ENCODE results near the gene RAB27A.

Gene RAB27A

DNA sequence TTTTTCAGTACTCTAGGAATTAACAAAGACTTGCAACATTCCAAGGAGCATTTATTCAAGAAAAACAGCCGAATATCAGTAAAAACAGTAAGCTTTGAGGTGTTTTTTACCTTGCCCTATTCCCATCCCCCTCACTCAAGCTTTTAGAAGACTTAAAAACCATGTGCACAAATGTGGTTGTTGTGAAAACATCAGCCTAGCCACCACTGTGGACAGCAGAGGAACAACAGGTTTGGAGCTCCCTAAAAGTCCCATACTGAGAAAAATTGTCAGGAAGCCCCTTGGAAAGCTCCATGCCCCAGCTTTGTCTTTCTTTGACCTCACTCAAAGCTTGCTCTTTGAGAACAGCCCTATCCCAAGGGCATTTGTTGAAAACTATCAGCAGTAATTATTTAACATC is 58.2 kb downstream of the RAB27A start:
- peaks cover 0 to 21% of the 10 kb centered on the region in 2 experiments for H3K36me3 ChIP-seq (ENCODE audit: control insufficient read depth in 1 of 2, insufficient read depth in 2 of 2, low read depth in 1 of 2, low read length in 2 of 2)
- no peaks in the 10 kb centered on the region for H3K9me3 ChIP-seq (ENCODE audit: control insufficient read depth, low read length)
- no peak overlapping the region for H3K18ac ChIP-seq (ENCODE audit: low read depth in 1 of 2, low read length in 2 of 2)
- no peak overlapping the region for H2BK12ac ChIP-seq (ENCODE audit: low read length in 2 of 2)
- H3K4me3 ChIP-seq (ENCODE audit: insufficient read depth in 1 of 2, low read depth in 1 of 2, low read length in 2 of 2): no peak overlapping the region
- no peak overlapping the region for H2BK15ac ChIP-seq (ENCODE audit: low read depth, poor library complexity, severe bottlenecking)
- H3K4me1 ChIP-seq (ENCODE audit: control insufficient read depth, insufficient read depth, low read depth, low read length): no peaks in the 10 kb centered on the region
- no peak overlapping the region for H4K91ac ChIP-seq (ENCODE audit: low read length)
- no peak overlapping the region for H2BK120ac ChIP-seq (ENCODE audit: low read depth, low read length)
- H2BK5ac ChIP-seq (ENCODE audit: low read depth, low read length, poor library complexity, severe bottlenecking): no peak overlapping the region
- no peak for DNase-seq
- H3K9ac ChIP-seq (ENCODE audit: low read length): no peak overlapping the region
- no peak overlapping the region for H4K8ac ChIP-seq (ENCODE audit: low read length)
- no peak overlapping the region for H3K23ac ChIP-seq (ENCODE audit: low read length in 2 of 2)
- no peak overlapping the region for H3K14ac ChIP-seq (ENCODE audit: low read length in 2 of 2)
- no peak overlapping the region for H3K4ac ChIP-seq (ENCODE audit: low read depth in 1 of 2, low read length in 2 of 2)
- no peak overlapping the region for H2AK5ac ChIP-seq (ENCODE audit: low read length, severe bottlenecking)
- WGBS: 87% methylated on average over 1 of the region's 1 CpG
- H3K27me3 ChIP-seq (ENCODE audit: control insufficient read depth in 1 of 2, insufficient read depth in 1 of 2, low read length in 2 of 2): no peaks in the 10 kb centered on the region
- H3K27ac ChIP-seq (ENCODE audit: low read length, poor library complexity, severe bottlenecking): no peak overlapping the region
- peaks cover 4% of the 10 kb centered on the region for H3K79me1 ChIP-seq (replicated peaks; ENCODE audit: low read length, poor library complexity, severe bottlenecking)
- H2AFZ ChIP-seq (ENCODE audit: low read depth, low read length): no peak overlapping the region
- no peak overlapping the region for H3K4me2 ChIP-seq (ENCODE audit: low read length, poor library complexity, severe bottlenecking)

DNA sequence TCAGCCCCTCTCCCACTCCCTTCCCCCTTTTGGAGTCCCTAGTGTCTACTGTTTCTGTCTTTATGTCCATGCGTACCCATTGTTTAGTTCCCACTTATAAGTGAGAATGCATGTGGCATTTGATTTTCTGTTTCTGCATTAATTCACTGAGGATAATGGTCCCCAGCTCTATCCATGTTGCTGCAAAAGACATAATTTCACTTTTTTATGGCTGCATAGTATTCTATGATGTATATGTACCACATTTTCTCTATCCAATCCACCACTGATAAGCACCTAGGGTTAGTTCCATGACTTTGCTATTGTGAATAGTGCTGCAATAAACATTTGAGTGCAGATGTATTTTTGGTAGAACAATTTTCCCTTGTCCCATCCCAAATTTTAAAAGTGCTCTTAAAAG is 58.7 kb downstream of the RAB27A start:
- H2BK5ac ChIP-seq (ENCODE audit: low read depth, low read length, poor library complexity, severe bottlenecking): no peak overlapping the region
- H3K23ac ChIP-seq (ENCODE audit: low read length in 2 of 2): no peak overlapping the region
- no peak overlapping the region for H3K27ac ChIP-seq (ENCODE audit: low read length, poor library complexity, severe bottlenecking)
- no peak overlapping the region for H2BK12ac ChIP-seq (ENCODE audit: low read length in 2 of 2)
- no peaks in the 10 kb centered on the region for H3K9me3 ChIP-seq (ENCODE audit: control insufficient read depth, low read length)
- no peak overlapping the region for H3K9ac ChIP-seq (ENCODE audit: low read length)
- no peak overlapping the region for H3K18ac ChIP-seq (ENCODE audit: low read depth in 1 of 2, low read length in 2 of 2)
- no peak overlapping the region for H2BK120ac ChIP-seq (ENCODE audit: low read depth, low read length)
- no peak overlapping the region for H2BK15ac ChIP-seq (ENCODE audit: low read depth, poor library complexity, severe bottlenecking)
- H3K36me3 ChIP-seq (ENCODE audit: control insufficient read depth in 1 of 2, insufficient read depth in 2 of 2, low read depth in 1 of 2, low read length in 2 of 2): peaks cover 0 to 21% of the 10 kb centered on the region in 2 experiments
- H4K91ac ChIP-seq (ENCODE audit: low read length): no peak overlapping the region
- WGBS: no CpG with 5 or more reads among the region's 1 CpG
- H3K79me1 ChIP-seq (replicated peaks; ENCODE audit: low read length, poor library complexity, severe bottlenecking): peaks cover 4% of the 10 kb centered on the region
- H3K4ac ChIP-seq (ENCODE audit: low read depth in 1 of 2, low read length in 2 of 2): no peak overlapping the region
- no peak overlapping the region for H3K14ac ChIP-seq (ENCODE audit: low read length in 2 of 2)
- DNase-seq: no peak
- no peak overlapping the region for H4K8ac ChIP-seq (ENCODE audit: low read length)
- H3K27me3 ChIP-seq (ENCODE audit: control insufficient read depth in 1 of 2, insufficient read depth in 1 of 2, low read length in 2 of 2): no peaks in the 10 kb centered on the region
- H2AFZ ChIP-seq (ENCODE audit: low read depth, low read length): no peak overlapping the region
- H3K4me3 ChIP-seq (ENCODE audit: insufficient read depth in 1 of 2, low read depth in 1 of 2, low read length in 2 of 2): no peak overlapping the region
- H3K4me1 ChIP-seq (ENCODE audit: control insufficient read depth, insufficient read depth, low read depth, low read length): no peaks in the 10 kb centered on the region
- no peak overlapping the region for H2AK5ac ChIP-seq (ENCODE audit: low read length, severe bottlenecking)
- H3K4me2 ChIP-seq (ENCODE audit: low read length, poor library complexity, severe bottlenecking): no peak overlapping the region

DNA sequence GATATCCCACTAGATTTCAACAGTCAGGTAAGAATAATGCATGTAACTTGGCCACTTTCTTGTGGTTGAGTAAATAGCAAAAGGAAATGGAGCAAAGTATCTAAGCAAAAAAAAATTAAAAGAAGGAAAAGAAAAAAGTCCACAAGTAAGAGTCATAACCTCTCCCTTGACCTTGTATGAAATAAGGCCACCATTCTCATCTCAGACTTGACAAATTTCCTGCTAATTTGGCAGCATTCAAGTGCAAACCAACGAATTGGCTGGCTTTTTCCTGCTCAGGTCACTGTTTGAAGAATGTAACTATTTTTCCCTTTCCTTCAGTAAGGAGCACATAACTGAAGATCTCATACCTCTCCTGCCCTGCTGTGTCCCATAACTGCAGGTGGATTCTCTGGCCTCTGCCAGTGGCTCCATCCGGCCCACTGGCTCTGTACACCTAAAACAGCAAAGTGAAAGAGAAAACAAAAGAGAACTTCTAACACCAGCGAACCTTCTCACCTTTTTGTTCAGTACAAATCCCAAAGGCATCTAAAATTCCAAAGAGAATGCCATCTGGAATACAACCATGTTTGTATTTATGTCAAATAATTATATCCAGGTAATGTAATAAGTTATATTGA is 59.5 kb downstream of the RAB27A start:
- Histone ChIP-seq H3K18ac (ENCODE audit: low read depth in 1 of 2, low read length in 2 of 2) (no peak overlapping the region), H4K8ac (ENCODE audit: low read length) (no peak overlapping the region), H2BK12ac (ENCODE audit: low read length in 2 of 2) (no peak overlapping the region), H3K27me3 (ENCODE audit: control insufficient read depth in 1 of 2, insufficient read depth in 1 of 2, low read length in 2 of 2) (no peaks in the 10 kb centered on the region), H3K36me3 (ENCODE audit: control insufficient read depth in 1 of 2, insufficient read depth in 2 of 2, low read depth in 1 of 2, low read length in 2 of 2) (peaks cover 0 to 27% of the 10 kb centered on the region in 2 experiments), H2BK15ac (ENCODE audit: low read depth, poor library complexity, severe bottlenecking) (no peak overlapping the region), H4K91ac (ENCODE audit: low read length) (no peak overlapping the region), H3K27ac (ENCODE audit: low read length, poor library complexity, severe bottlenecking) (no peak overlapping the region), H2AK5ac (ENCODE audit: low read length, severe bottlenecking) (no peak overlapping the region), H3K14ac (ENCODE audit: low read length in 2 of 2) (no peak overlapping the region), H3K9ac (ENCODE audit: low read length) (no peak overlapping the region), H3K4me3 (ENCODE audit: insufficient read depth in 1 of 2, low read depth in 1 of 2, low read length in 2 of 2) (no peak overlapping the region), H3K79me1 (replicated peaks; ENCODE audit: low read length, poor library complexity, severe bottlenecking) (peaks cover 4% of the 10 kb centered on the region), H2BK5ac (ENCODE audit: low read depth, low read length, poor library complexity, severe bottlenecking) (no peak overlapping the region), H2BK120ac (ENCODE audit: low read depth, low read length) (no peak overlapping the region), H3K9me3 (ENCODE audit: control insufficient read depth, low read length) (no peaks in the 10 kb centered on the region), H3K4ac (ENCODE audit: low read depth in 1 of 2, low read length in 2 of 2) (no peak overlapping the region), H3K4me2 (ENCODE audit: low read length, poor library complexity, severe bottlenecking) (no peak overlapping the region), H3K23ac (ENCODE audit: low read length in 2 of 2) (no peak overlapping the region), H3K4me1 (ENCODE audit: control insufficient read depth, insufficient read depth, low read depth, low read length) (no peaks in the 10 kb centered on the region), H2AFZ (ENCODE audit: low read depth, low read length) (no peak overlapping the region)
- 64% methylated on average over 2 of the region's 3 CpGs for WGBS
- DNase-seq: no peak

DNA sequence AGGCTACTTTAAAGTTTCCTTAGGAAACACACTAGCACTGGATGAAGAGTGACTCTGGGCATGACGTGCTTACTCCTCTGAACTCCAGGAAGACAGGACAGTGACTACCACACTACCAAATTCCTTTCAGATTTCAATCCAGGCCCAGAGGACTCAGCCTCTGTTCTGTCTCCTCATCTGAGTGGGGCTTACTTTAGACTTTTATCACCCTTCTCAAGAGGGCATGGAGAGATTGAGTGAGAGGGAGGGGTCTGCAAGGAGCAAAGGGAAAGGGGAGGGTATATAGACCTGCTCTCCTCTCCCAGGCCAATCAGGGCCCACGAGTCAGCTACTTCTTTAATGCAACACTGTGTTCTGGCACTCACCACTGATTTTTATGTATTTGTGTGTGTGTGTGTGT is 63.5 kb downstream of the RAB27A start:
- Histone ChIP-seq H3K9me3 (ENCODE audit: control insufficient read depth, low read length) (no peaks in the 10 kb centered on the region), H2BK5ac (ENCODE audit: low read depth, low read length, poor library complexity, severe bottlenecking) (no peak overlapping the region), H3K18ac (ENCODE audit: low read depth in 1 of 2, low read length in 2 of 2) (no peak overlapping the region), H3K36me3 (ENCODE audit: control insufficient read depth in 1 of 2, insufficient read depth in 2 of 2, low read depth in 1 of 2, low read length in 2 of 2) (peaks cover 0 to 25% of the 10 kb centered on the region in 2 experiments), H3K27ac (ENCODE audit: low read length, poor library complexity, severe bottlenecking) (no peak overlapping the region), H3K23ac (ENCODE audit: low read length in 2 of 2) (no peak overlapping the region), H2BK15ac (ENCODE audit: low read depth, poor library complexity, severe bottlenecking) (peak overlapping the region; percentile 40), H3K4me1 (ENCODE audit: control insufficient read depth, insufficient read depth, low read depth, low read length) (no peaks in the 10 kb centered on the region), H3K27me3 (ENCODE audit: control insufficient read depth in 1 of 2, insufficient read depth in 1 of 2, low read length in 2 of 2) (no peaks in the 10 kb centered on the region), H2BK120ac (ENCODE audit: low read depth, low read length) (no peak overlapping the region), H4K91ac (ENCODE audit: low read length) (no peak overlapping the region), H3K14ac (ENCODE audit: low read length in 2 of 2) (no peak overlapping the region), H4K8ac (ENCODE audit: low read length) (no peak overlapping the region), H3K9ac (ENCODE audit: low read length) (no peak overlapping the region), H2AK5ac (ENCODE audit: low read length, severe bottlenecking) (no peak overlapping the region), H3K4me3 (ENCODE audit: insufficient read depth in 1 of 2, low read depth in 1 of 2, low read length in 2 of 2) (no peak overlapping the region), H2AFZ (ENCODE audit: low read depth, low read length) (no peak overlapping the region), H2BK12ac (ENCODE audit: low read length in 2 of 2) (no peak overlapping the region), H3K79me1 (replicated peaks; ENCODE audit: low read length, poor library complexity, severe bottlenecking) (peaks cover 2% of the 10 kb centered on the region), H3K4me2 (ENCODE audit: low read length, poor library complexity, severe bottlenecking) (no peak overlapping the region), H3K4ac (ENCODE audit: low read depth in 1 of 2, low read length in 2 of 2) (no peak overlapping the region)
- 50% methylated on average over 1 of the region's 2 CpGs for WGBS
- peak; percentile 53 for DNase-seq

All from mesenchymal stem cell (in vitro differentiated cells and primary cell).